WTC11 (cell line): ENCODE data around the gene PRSS16.

Experiments
- CTCF ChIP-seq: fragments of 200-600 bp; IDR thresholded peaks from 2 replicates; pipeline ENCODE4 v1.8.0; 2022; ENCODE audit warnings: antibody characterized with exemption
- ESRRA ChIP-seq: sonication (generic); formaldehyde crosslinking; IDR thresholded peaks from 2 replicates; pipeline ENCODE4 v1.8.1; 2022; ENCODE audit warnings: mild to moderate bottlenecking, missing genetic modification reagents, borderline replicate concordance
- IRF1 ChIP-seq: sonication (generic); formaldehyde crosslinking; IDR thresholded peaks from 2 replicates; pipeline ENCODE4 v1.8.0; 2023; ENCODE audit warnings: missing genetic modification reagents
- JAZF1 ChIP-seq: fragments of 250-450 bp; sonication (Bioruptor Pico); IDR thresholded peaks from 2 replicates; pipeline ENCODE4 v1.9.0; 2021; ENCODE audit warnings: moderate library complexity, mild to moderate bottlenecking, inconsistent platforms
- NR3C1 ChIP-seq: sonication (generic); formaldehyde crosslinking; conservative IDR thresholded peaks from 2 replicates; pipeline ENCODE4 v1.8.1; 2023; ENCODE audit warnings: low read depth, mild to moderate bottlenecking, missing genetic modification reagents
- TCF7 ChIP-seq: sonication (generic); formaldehyde crosslinking; IDR thresholded peaks from 2 replicates; pipeline ENCODE4 v1.8.0; 2022; ENCODE audit warnings: mild to moderate bottlenecking, low read depth, missing genetic modification reagents, moderate library complexity
- USF2 ChIP-seq: sonication (generic); formaldehyde crosslinking; IDR thresholded peaks from 2 replicates; pipeline ENCODE4 v1.8.1; 2023; ENCODE audit warnings: mild to moderate bottlenecking, missing genetic modification reagents, moderate library complexity

- TF ChIP-seq JAZF1 (CRISPR knock-in tag) (no peak), ESRRA (CRISPR knock-in tag) (no peak), NR3C1 (CRISPR knock-in tag) (no peak), CTCF (no peak), TCF7 (no peak), IRF1 (CRISPR knock-in tag) (no peak), USF2 (CRISPR knock-in tag) (no peak)
Measured at GRCh38 chr6:27283279-27283678, 35.8 kb downstream of the PRSS16 start.
